Activated CD4-positive, alpha-beta memory T cell treated with anti-CD3 and anti-CD28 coated beads for 36 hours (primary cell): ENCODE results near the gene PREX1. TPM values are rescaled to one million over a fixed set of nuclear protein-coding genes. Genes with fewer than 3 reads are reported as not detected.
"Not testable (repeated sequence)": the region's sequence is repeated elsewhere in the genome, so short reads cannot be mapped to it uniquely, and the experiment has no call there.

Experiments used
- CTCF ChIA-PET: fragments of 350-600 bp; sonication (Branson Sonifier 250); formaldehyde crosslinking; loops from one replicate; lab custom pipeline; 2021; ENCODE audit warnings: antibody characterized with exemption, inconsistent platforms; lab: Charles Lee
- POLR2A ChIA-PET: fragments of 350-600 bp; sonication (Branson Sonifier 250); formaldehyde crosslinking; loops from one replicate; lab custom pipeline; 2021; ENCODE audit warnings: antibody characterized with exemption; lab: Charles Lee
- DNase-seq: peaks from one replicate; pipeline ENCODE4 v3.0.0-alpha.2; 2020
- H3K27ac Mint-ChIP-seq: one replicate; pipeline ENCODE4 v1.8.0; 2021; ENCODE audit warnings: mixed read lengths
- H3K27me3 Mint-ChIP-seq: one replicate; pipeline ENCODE4 v1.8.0; 2021; ENCODE audit warnings: mixed read lengths
- H3K36me3 Mint-ChIP-seq: one replicate; pipeline ENCODE4 v1.8.0; 2021; ENCODE audit warnings: mixed read lengths
- H3K4me1 Mint-ChIP-seq: one replicate; pipeline ENCODE4 v1.8.0; 2021; ENCODE audit warnings: low read depth, mixed read lengths
- H3K4me3 Mint-ChIP-seq: one replicate; pipeline ENCODE4 v1.8.0; 2021; ENCODE audit warnings: mild to moderate bottlenecking, mixed read lengths
- H3K9me3 Mint-ChIP-seq: one replicate; pipeline ENCODE4 v1.8.0; 2021; ENCODE audit warnings: mixed read lengths
- intact Hi-C: fragments of 100-400 bp; cut with micrococcal nuclease; formaldehyde crosslinking; loops from one replicate; pipeline ENCODE4 v1.15.1; 2023
- total RNA-seq, 2 experiments: library from RNA; stranded (reverse); gene quantifications; one replicate each; pipeline ENCODE4 v1.2.3, GENCODE V29; 2021

The PREX1 gene
- total RNA-seq, 2 experiments from 2014 or later = 91.5 to 92.8 TPM

- no peaks in the 10 kb centered on the region for H3K36me3 Mint-ChIP-seq
- H3K27me3 Mint-ChIP-seq = peaks cover 3% of the 10 kb centered on the region
- intact Hi-C loops = no loop called here
- no peak overlapping the region for H3K4me3 Mint-ChIP-seq
- no peak overlapping the region for H3K27ac Mint-ChIP-seq
- no peaks in the 10 kb centered on the region for H3K9me3 Mint-ChIP-seq
- H3K4me1 Mint-ChIP-seq = peaks cover 11% of the 10 kb centered on the region
- ChIA-PET POLR2A (no interaction called here), CTCF (interaction anchor here (0.6 kb wide), 1 partner anchor 838 kb away, joined by 3 read pairs; no protein-coding TSS in a partner anchor)
- no peak for DNase-seq
Measured at GRCh38 chr20:48605364-48606171, 222.2 kb downstream of the PREX1 start.

GRCh38 chr20:48604936-48605335 is 222.9 kb downstream of the PREX1 start:
- no peak overlapping the region for H3K4me3 Mint-ChIP-seq
- H3K4me1 Mint-ChIP-seq = peaks cover 8% of the 10 kb centered on the region
- H3K9me3 Mint-ChIP-seq = no peaks in the 10 kb centered on the region
- no peaks in the 10 kb centered on the region for H3K36me3 Mint-ChIP-seq
- peaks cover 3% of the 10 kb centered on the region for H3K27me3 Mint-ChIP-seq
- no peak overlapping the region for H3K27ac Mint-ChIP-seq
- ChIA-PET CTCF (no interaction called here), POLR2A (no interaction called here)
- intact Hi-C loops = no loop called here
- no peak for DNase-seq

GRCh38 chr20:48604426-48604825 is 223.4 kb downstream of the PREX1 start:
- ChIA-PET POLR2A (no interaction called here), CTCF (no interaction called here)
- Mint-ChIP-seq H3K27me3 (peaks cover 5% of the 10 kb centered on the region), H3K36me3 (no peaks in the 10 kb centered on the region), H3K4me3 (no peak overlapping the region), H3K27ac (no peak overlapping the region), H3K4me1 (peaks cover 3% of the 10 kb centered on the region), H3K9me3 (no peaks in the 10 kb centered on the region)
- intact Hi-C loops = no loop called here
- DNase-seq = no peak

GRCh38 chr20:48603819-48604405 is 223.9 kb downstream of the PREX1 start:
- intact Hi-C loops = no loop called here
- Mint-ChIP-seq H3K27me3 (peaks cover 7% of the 10 kb centered on the region), H3K4me1 (no peaks in the 10 kb centered on the region), H3K27ac (no peak overlapping the region), H3K9me3 (no peaks in the 10 kb centered on the region), H3K4me3 (no peak overlapping the region), H3K36me3 (no peaks in the 10 kb centered on the region)
- CTCF ChIA-PET = interaction anchor here (1.2 kb wide), 1 partner anchor 17 kb away, joined by 5 read pairs; no protein-coding TSS in a partner anchor
- no peak for DNase-seq
- POLR2A ChIA-PET = no interaction called here

GRCh38 chr20:48603116-48603818 is 224.5 kb downstream of the PREX1 start:
- H3K27me3 Mint-ChIP-seq = peaks cover 7% of the 10 kb centered on the region
- no peak for DNase-seq
- H3K9me3 Mint-ChIP-seq = no peaks in the 10 kb centered on the region
- no peaks in the 10 kb centered on the region for H3K4me1 Mint-ChIP-seq
- no peaks in the 10 kb centered on the region for H3K36me3 Mint-ChIP-seq
- intact Hi-C loops = no loop called here
- H3K4me3 Mint-ChIP-seq = no peak overlapping the region
- ChIA-PET POLR2A (interaction anchor here (0.6 kb wide), 1 partner anchor 418 kb away, joined by 4 read pairs; no protein-coding TSS in a partner anchor), CTCF (interaction anchor here (1.2 kb wide), 1 partner anchor 17 kb away, joined by 5 read pairs; no protein-coding TSS in a partner anchor)
- no peak overlapping the region for H3K27ac Mint-ChIP-seq

- Mint-ChIP-seq H3K36me3 (no peaks in the 10 kb centered on the region), H3K27me3 (peaks cover 10% of the 10 kb centered on the region), H3K4me1 (no peaks in the 10 kb centered on the region), H3K4me3 (no peak overlapping the region), H3K9me3 (no peaks in the 10 kb centered on the region), H3K27ac (no peak overlapping the region)
- intact Hi-C loops = no loop called here
- DNase-seq = no peak
- POLR2A ChIA-PET = no interaction called here
- CTCF ChIA-PET = interaction anchor here (0.6 kb wide), 1 partner anchor 244 kb away, joined by 3 read pairs; no protein-coding TSS in a partner anchor
Measured at GRCh38 chr20:48601798-48602197, 226.0 kb downstream of the PREX1 start.

GRCh38 chr20:48600470-48600945 is 227.3 kb downstream of the PREX1 start:
- H3K4me3 Mint-ChIP-seq = no peak overlapping the region
- intact Hi-C loops = no loop called here
- no peak for DNase-seq
- no peak overlapping the region for H3K27ac Mint-ChIP-seq
- H3K27me3 Mint-ChIP-seq = peaks cover 10% of the 10 kb centered on the region
- no peaks in the 10 kb centered on the region for H3K4me1 Mint-ChIP-seq
- ChIA-PET CTCF (no interaction called here), POLR2A (no interaction called here)
- H3K9me3 Mint-ChIP-seq = no peaks in the 10 kb centered on the region
- no peaks in the 10 kb centered on the region for H3K36me3 Mint-ChIP-seq

- intact Hi-C loops = no loop called here
- CTCF ChIA-PET = no interaction called here
- Mint-ChIP-seq H3K27ac (no peak overlapping the region), H3K27me3 (peaks cover 10% of the 10 kb centered on the region), H3K4me3 (no peak overlapping the region), H3K9me3 (no peaks in the 10 kb centered on the region), H3K36me3 (no peaks in the 10 kb centered on the region), H3K4me1 (no peaks in the 10 kb centered on the region)
- POLR2A ChIA-PET = no interaction called here
- no peak for DNase-seq
Measured at GRCh38 chr20:48599748-48600469, 227.9 kb downstream of the PREX1 start.

GRCh38 chr20:48599106-48599747 is 228.6 kb downstream of the PREX1 start:
- H3K27me3 Mint-ChIP-seq = peaks cover 8% of the 10 kb centered on the region
- no peaks in the 10 kb centered on the region for H3K9me3 Mint-ChIP-seq
- no peaks in the 10 kb centered on the region for H3K36me3 Mint-ChIP-seq
- no peaks in the 10 kb centered on the region for H3K4me1 Mint-ChIP-seq
- intact Hi-C loops = no loop called here
- ChIA-PET POLR2A (no interaction called here), CTCF (no interaction called here)
- no peak overlapping the region for H3K27ac Mint-ChIP-seq
- no peak for DNase-seq
- H3K4me3 Mint-ChIP-seq = no peak overlapping the region

- POLR2A ChIA-PET, intact Hi-C loops, CTCF ChIA-PET: not testable (repeated sequence)
Measured at GRCh38 chr20:48598303-48598941, 229.4 kb downstream of the PREX1 start.

More at GRCh38 chr20:48598303-48598941, 229.4 kb downstream of the PREX1 start:
- H3K27me3 Mint-ChIP-seq, H3K36me3 Mint-ChIP-seq, H3K27ac Mint-ChIP-seq, H3K4me3 Mint-ChIP-seq, H3K9me3 Mint-ChIP-seq, DNase-seq, H3K4me1 Mint-ChIP-seq: not testable (repeated sequence)
